Chondrocyte (in vitro differentiated cells): Measurements from ENCODE around the gene ANKDD1B. TPM values are rescaled to one million over a fixed set of nuclear protein-coding genes. Genes with fewer than 3 reads are reported as not detected.

ENCODE experiments used
- DNase-seq: peaks from one replicate; pipeline ENCODE4 v3.0.0; 2021; ENCODE audit warnings: mixed read lengths, low spot score
- H3K27ac Mint-ChIP-seq: one replicate; pipeline ENCODE4 v1.8.0; 2021; ENCODE audit warnings: mild to moderate bottlenecking, moderate library complexity, mixed read lengths; ENCODE audit not compliant: unreplicated experiment
- H3K27me3 Mint-ChIP-seq: 2 replicates; pipeline ENCODE4 v1.8.0; 2021; ENCODE audit warnings: low read depth, mixed read lengths
- H3K36me3 Mint-ChIP-seq: 2 replicates; pipeline ENCODE4 v1.8.0; 2021; ENCODE audit warnings: low read depth, mixed read lengths
- H3K4me1 Mint-ChIP-seq: 2 replicates; pipeline ENCODE4 v1.8.0; 2021; ENCODE audit warnings: low read depth, mild to moderate bottlenecking, mixed read lengths
- H3K4me3 Mint-ChIP-seq: one replicate; pipeline ENCODE4 v1.8.0; 2021; ENCODE audit warnings: mild to moderate bottlenecking, moderate library complexity, mixed read lengths; ENCODE audit not compliant: unreplicated experiment
- H3K9me3 Mint-ChIP-seq: 2 replicates; pipeline ENCODE4 v1.8.0; 2021; ENCODE audit warnings: low read depth, mixed read lengths
- total RNA-seq: library from RNA; stranded (reverse); gene quantifications from 3 replicates; pipeline ENCODE4 v1.2.1, GENCODE V29; 2021
- TF ChIP-seq, protein P1 (sequence below): fragments of 200-600 bp; sonication (generic); IDR thresholded peaks from 2 replicates; pipeline ENCODE4 v1.5.0; 2021; ENCODE audit warnings: antibody characterized with exemption, mild to moderate bottlenecking, moderate library complexity

Gene ANKDD1B
- total RNA-seq, 1 donor from 2014 or later = 0.42 TPM

DNA sequence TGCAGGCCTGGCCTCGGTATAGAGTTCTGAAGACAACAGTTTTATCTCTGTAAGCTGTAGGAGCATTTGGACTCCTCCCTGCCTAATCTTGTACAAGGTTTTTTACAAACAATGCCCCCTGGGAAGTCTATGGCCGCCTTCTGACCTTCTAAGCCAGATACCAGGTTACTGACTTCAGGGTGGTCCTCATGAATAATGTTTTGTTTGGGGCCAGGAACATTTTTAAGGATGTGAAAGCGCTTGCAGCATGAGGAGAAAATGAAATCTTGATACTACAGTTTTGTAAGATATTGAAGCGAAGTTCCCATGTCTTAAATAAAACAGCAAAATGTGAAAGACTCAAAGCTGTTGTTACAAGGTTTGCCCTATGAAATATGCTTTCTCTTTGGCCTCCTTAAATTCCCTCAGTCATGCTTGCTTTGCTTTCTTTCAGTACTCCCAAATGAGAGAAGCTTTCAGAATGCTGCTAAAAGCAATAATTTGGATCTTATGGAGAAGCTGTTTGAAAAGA is 5.2 kb downstream of the ANKDD1B start:
- no peaks in the 10 kb centered on the region for H3K9me3 Mint-ChIP-seq
- no peak overlapping the region for H3K4me3 Mint-ChIP-seq
- H3K36me3 Mint-ChIP-seq = no peaks in the 10 kb centered on the region
- no peaks in the 10 kb centered on the region for H3K27me3 Mint-ChIP-seq
- H3K27ac Mint-ChIP-seq = peak overlapping the region; percentile 39
- DNase-seq = no peak
- TF ChIP-seq, protein P1, sequence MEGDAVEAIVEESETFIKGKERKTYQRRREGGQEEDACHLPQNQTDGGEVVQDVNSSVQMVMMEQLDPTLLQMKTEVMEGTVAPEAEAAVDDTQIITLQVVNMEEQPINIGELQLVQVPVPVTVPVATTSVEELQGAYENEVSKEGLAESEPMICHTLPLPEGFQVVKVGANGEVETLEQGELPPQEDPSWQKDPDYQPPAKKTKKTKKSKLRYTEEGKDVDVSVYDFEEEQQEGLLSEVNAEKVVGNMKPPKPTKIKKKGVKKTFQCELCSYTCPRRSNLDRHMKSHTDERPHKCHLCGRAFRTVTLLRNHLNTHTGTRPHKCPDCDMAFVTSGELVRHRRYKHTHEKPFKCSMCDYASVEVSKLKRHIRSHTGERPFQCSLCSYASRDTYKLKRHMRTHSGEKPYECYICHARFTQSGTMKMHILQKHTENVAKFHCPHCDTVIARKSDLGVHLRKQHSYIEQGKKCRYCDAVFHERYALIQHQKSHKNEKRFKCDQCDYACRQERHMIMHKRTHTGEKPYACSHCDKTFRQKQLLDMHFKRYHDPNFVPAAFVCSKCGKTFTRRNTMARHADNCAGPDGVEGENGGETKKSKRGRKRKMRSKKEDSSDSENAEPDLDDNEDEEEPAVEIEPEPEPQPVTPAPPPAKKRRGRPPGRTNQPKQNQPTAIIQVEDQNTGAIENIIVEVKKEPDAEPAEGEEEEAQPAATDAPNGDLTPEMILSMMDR = no peak
- H3K4me1 Mint-ChIP-seq = peaks cover 26% of the 10 kb centered on the region

GRCh38 chr5:75616971-75617621 is 5.8 kb downstream of the ANKDD1B start:
- Mint-ChIP-seq H3K4me3 (no peak overlapping the region), H3K4me1 (peaks cover 26% of the 10 kb centered on the region), H3K27ac (peak overlapping the region; percentile 96), H3K36me3 (no peaks in the 10 kb centered on the region), H3K27me3 (no peaks in the 10 kb centered on the region), H3K9me3 (no peaks in the 10 kb centered on the region)
- TF ChIP-seq, protein P1 = no peak
- no peak for DNase-seq

DNA sequence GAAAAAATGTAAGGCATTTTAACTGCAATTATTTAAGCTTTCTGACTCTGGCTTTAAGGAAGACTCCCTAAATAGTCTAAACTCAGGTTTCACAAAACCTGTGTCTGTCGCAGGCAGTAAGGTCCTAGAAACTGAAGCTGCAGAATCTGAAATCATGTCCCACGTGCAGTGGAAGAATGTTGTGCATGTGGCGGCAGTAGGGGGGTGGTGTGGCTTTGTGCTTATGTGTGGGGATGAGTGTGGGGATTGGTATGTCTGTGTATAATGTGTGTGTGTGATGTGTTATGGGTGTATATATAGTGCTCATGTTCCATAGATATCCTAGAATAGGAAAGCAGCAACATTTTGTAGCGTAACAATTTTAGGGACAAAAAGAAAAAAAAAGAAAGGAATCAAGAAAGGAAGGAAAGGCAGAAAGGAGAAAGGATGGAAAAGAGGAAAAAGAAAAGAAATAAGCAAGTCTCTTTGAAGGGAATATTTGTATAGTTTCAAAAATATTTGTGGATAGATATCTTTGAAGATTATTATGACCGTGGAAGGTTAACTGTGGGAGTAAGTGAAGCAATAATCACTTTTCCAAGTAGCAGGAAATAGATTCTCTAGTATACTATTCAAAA is 6.6 kb downstream of the ANKDD1B start:
- Mint-ChIP-seq H3K27me3 (no peaks in the 10 kb centered on the region), H3K9me3 (no peaks in the 10 kb centered on the region), H3K4me1 (peaks cover 26% of the 10 kb centered on the region), H3K27ac (peak overlapping the region; percentile 96), H3K36me3 (no peaks in the 10 kb centered on the region), H3K4me3 (no peak overlapping the region)
- DNase-seq = no peak
- TF ChIP-seq, protein P1 = no peak

GRCh38 chr5:75620184-75620959 is 9.1 kb downstream of the ANKDD1B start:
- Mint-ChIP-seq H3K27ac (no peak overlapping the region), H3K9me3 (no peaks in the 10 kb centered on the region), H3K4me1 (peaks cover 32% of the 10 kb centered on the region), H3K36me3 (no peaks in the 10 kb centered on the region), H3K4me3 (no peak overlapping the region), H3K27me3 (no peaks in the 10 kb centered on the region)
- DNase-seq = no peak
- TF ChIP-seq, protein P1 = no peak

DNA sequence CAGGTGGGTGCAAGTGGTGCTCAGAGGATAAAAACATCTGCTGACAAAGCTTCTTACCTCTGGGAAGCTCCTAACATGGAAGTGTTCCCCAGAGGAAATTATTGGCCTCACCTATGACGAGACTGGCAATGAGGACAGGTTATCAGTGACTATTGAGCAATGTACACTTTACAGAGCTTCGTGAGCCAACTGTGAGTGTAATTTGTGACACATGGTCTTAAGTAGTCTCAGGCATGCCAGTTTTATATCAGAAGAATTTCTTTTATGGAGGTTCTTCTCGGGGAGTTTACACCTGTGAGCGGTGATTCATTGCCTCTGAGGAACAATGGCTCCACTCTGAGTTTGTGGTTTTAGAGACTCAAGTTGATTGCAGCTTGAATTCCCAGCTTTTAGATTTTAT is 11.3 kb downstream of the ANKDD1B start:
- no peak overlapping the region for H3K4me3 Mint-ChIP-seq

More for the DNA sequence above, 11.3 kb downstream of the ANKDD1B start:
- TF ChIP-seq, protein P1 = no peak
- Mint-ChIP-seq H3K27me3 (no peaks in the 10 kb centered on the region), H3K36me3 (peaks cover 2% of the 10 kb centered on the region), H3K27ac (no peak overlapping the region), H3K9me3 (no peaks in the 10 kb centered on the region), H3K4me1 (peaks cover 15% of the 10 kb centered on the region)
- DNase-seq = no peak
